ENCODE measurements around the gene BLOC1S5. TPM values are rescaled to one million over a fixed set of nuclear protein-coding genes. Genes with fewer than 3 reads are reported as not detected.

BLOC1S5 gene
- total and polyA plus RNA-seq, 9 of the 15 experiments (the other 6 are each of a cell fraction or from before 2014, with no cell fraction given), result 8.5 to 41.0 (median 27.7) TPM

DNA sequence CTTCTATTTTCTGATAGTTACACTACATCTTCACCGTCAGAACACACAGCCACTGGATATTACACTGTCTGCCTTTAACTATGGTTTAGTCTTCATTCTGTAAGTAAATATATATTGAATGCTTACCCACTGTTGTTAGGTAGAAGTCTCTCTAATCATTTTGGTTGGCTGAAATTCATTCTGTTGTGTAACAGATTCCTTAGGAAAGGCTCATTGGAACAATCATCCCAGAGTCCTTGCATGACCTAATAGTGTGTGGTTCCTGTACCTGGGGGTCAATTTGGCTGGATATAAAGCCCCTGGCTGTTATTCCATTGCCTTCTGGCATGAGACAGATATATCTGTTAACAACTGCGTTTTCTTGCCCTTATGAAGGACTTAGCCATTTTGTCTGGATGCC is 9.9 kb downstream of the BLOC1S5 start:
- Histone ChIP-seq H3K27ac (ENCODE audit: extremely low read depth, low read depth, low read length) (no peak overlapping the region), H3K27me3 (ENCODE audit: control insufficient read depth in 2 of 2, insufficient read depth in 2 of 2, low read length in 2 of 2) (no peaks in the 10 kb centered on the region), H3K79me2 (ENCODE audit: control insufficient read depth, insufficient read depth, low read length) (no peaks in the 10 kb centered on the region), H2AFZ (ENCODE audit: low read depth, low read length) (no peak overlapping the region), H3K36me3 (ENCODE audit: control insufficient read depth, insufficient read depth, low read length) (peaks cover 40% of the 10 kb centered on the region), H4K20me1 (replicated peaks; ENCODE audit: control insufficient read depth, insufficient read depth, low read length) (no peaks in the 10 kb centered on the region), H3K4me3 (no peak overlapping the region), H3K9me3 (replicated peaks; ENCODE audit: control insufficient read depth, insufficient read depth, low read depth, low read length) (no peaks in the 10 kb centered on the region), H3K4me2 (ENCODE audit: insufficient read depth, low read length) (no peak overlapping the region), H3K9ac (ENCODE audit: insufficient read depth in 1 of 2, low read depth in 2 of 2, low read length in 2 of 2) (no peak overlapping the region), H3K4me1 (replicated peaks in 1 of 2; ENCODE audit: control insufficient read depth in 2 of 2, insufficient read depth in 2 of 2, low read length in 2 of 2) (no peaks in the 10 kb centered on the region), H3K9me1 (ENCODE audit: control insufficient read depth, insufficient read depth, low read length) (no peaks in the 10 kb centered on the region)
- WGBS (ENCODE audit: insufficient coverage, low coverage, missing lambda C conversion rate), result 87% methylated on average over 2 of the region's 2 CpGs
- in situ Hi-C loops (cut with MboI) (no loop called here), intact Hi-C loops (cut with micrococcal nuclease) (no loop called here)
- no TSS peak for BruUV-seq (replicated peaks)
- ATAC-seq (no peak), FAIRE-seq (no peak), DNase-seq (ENCODE audit: extremely low read depth in 1 of 4, low spot score in 3 of 4) (no peak)
- ChIA-PET CTCF (ENCODE audit: low intra/inter-chr PET ratio) (no interaction called here), POLR2A (no interaction called here)
- TF ChIP-seq RBM14 (IDR thresholded peaks at IDR 0.05; ENCODE audit: borderline replicate concordance, insufficient read depth, low read depth, low read length), result no peak
- TF ChIP-seq SNRNP70 (optimal IDR thresholded peaks at IDR 0.05; ENCODE audit: low read depth, low read length), result no peak
- TF ChIP-seq, protein P1, sequence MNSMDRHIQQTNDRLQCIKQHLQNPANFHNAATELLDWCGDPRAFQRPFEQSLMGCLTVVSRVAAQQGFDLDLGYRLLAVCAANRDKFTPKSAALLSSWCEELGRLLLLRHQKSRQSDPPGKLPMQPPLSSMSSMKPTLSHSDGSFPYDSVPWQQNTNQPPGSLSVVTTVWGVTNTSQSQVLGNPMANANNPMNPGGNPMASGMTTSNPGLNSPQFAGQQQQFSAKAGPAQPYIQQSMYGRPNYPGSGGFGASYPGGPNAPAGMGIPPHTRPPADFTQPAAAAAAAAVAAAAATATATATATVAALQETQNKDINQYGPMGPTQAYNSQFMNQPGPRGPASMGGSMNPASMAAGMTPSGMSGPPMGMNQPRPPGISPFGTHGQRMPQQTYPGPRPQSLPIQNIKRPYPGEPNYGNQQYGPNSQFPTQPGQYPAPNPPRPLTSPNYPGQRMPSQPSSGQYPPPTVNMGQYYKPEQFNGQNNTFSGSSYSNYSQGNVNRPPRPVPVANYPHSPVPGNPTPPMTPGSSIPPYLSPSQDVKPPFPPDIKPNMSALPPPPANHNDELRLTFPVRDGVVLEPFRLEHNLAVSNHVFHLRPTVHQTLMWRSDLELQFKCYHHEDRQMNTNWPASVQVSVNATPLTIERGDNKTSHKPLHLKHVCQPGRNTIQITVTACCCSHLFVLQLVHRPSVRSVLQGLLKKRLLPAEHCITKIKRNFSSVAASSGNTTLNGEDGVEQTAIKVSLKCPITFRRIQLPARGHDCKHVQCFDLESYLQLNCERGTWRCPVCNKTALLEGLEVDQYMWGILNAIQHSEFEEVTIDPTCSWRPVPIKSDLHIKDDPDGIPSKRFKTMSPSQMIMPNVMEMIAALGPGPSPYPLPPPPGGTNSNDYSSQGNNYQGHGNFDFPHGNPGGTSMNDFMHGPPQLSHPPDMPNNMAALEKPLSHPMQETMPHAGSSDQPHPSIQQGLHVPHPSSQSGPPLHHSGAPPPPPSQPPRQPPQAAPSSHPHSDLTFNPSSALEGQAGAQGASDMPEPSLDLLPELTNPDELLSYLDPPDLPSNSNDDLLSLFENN (IDR thresholded peaks at IDR 0.05; ENCODE audit: low read depth in 2 of 2, low read length in 2 of 2), result no peak
- no peak for TF ChIP-seq NCOA1 (IDR thresholded peaks at IDR 0.05; ENCODE audit: low read depth)
- TF ChIP-seq ZFX (CRISPR knock-in tag; IDR thresholded peaks at IDR 0.05), result no peak
- TF ChIP-seq RBM22 (IDR thresholded peaks at IDR 0.05; ENCODE audit: low read depth, low read length, poor library complexity, severe bottlenecking), result no peak
- TF ChIP-seq ZNF436 (CRISPR knock-in tag; IDR thresholded peaks at IDR 0.05), result no peak
- TF ChIP-seq ZNF644 (tag; IDR thresholded peaks at IDR 0.05; ENCODE audit: low read depth), result no peak
- TF ChIP-seq, protein P2, sequence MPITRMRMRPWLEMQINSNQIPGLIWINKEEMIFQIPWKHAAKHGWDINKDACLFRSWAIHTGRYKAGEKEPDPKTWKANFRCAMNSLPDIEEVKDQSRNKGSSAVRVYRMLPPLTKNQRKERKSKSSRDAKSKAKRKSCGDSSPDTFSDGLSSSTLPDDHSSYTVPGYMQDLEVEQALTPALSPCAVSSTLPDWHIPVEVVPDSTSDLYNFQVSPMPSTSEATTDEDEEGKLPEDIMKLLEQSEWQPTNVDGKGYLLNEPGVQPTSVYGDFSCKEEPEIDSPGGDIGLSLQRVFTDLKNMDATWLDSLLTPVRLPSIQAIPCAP (CRISPR knock-in tag; IDR thresholded peaks at IDR 0.05; ENCODE audit: borderline replicate concordance), result no peak
- TF ChIP-seq SETDB1 (IDR thresholded peaks at IDR 0.05; ENCODE audit: low read length), result no peak
- TF ChIP-seq POU5F1 (IDR thresholded peaks at IDR 0.05; ENCODE audit: borderline replicate concordance, low read depth, low read length, partially characterized antibody), result no peak
